Measurements from ENCODE around the gene BHLHA9.

Gene BHLHA9

GRCh38 chr17:1270210-1271029 lies at the start of gene BHLHA9:
BHLHA9 (plus strand) TSS chr17:1270444; CDS start chr17:1270564, 120 bp downstream.
- no peak within 1 kb of the TSS for H3K4me3 ChIP-seq (ENCODE audit: low read depth, low read length)
- TF ChIP-seq CTCF (IDR thresholded peaks at IDR 0.05; ENCODE audit: low read depth, low read length, missing control alignments): no peak
- no peak for DNase-seq (ENCODE audit: low read depth)
- in situ Hi-C loops (cut with HindIII; ENCODE audit: low sequenced_read_pairs): no loop called here

DNA sequence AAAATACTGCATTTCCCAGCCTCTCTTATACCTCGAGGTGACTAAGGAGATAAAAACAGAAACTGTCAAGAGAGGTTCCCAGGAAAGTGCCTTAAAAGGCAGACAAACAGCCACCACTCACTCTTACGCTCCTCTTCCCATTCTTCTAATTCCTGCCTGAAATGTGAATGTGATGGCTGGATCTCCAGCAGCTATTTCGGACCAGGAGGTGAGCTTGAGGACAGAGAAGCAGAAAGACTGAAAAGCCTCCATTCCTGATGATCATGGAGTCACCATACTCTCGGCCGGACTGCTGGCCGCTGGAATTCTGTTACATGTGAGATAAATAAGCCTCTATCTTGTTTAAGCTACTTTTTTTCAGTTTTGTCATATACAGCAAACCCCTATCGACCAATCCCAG lies 49.0 kb upstream of the BHLHA9 start:
- no peak for DNase-seq (ENCODE audit: low read depth)
- in situ Hi-C loops (cut with HindIII; ENCODE audit: low sequenced_read_pairs): no loop called here
- H3K4me3 ChIP-seq (ENCODE audit: low read depth, low read length): no peak overlapping the region
- no peak for TF ChIP-seq CTCF (IDR thresholded peaks at IDR 0.05; ENCODE audit: low read depth, low read length, missing control alignments)

DNA sequence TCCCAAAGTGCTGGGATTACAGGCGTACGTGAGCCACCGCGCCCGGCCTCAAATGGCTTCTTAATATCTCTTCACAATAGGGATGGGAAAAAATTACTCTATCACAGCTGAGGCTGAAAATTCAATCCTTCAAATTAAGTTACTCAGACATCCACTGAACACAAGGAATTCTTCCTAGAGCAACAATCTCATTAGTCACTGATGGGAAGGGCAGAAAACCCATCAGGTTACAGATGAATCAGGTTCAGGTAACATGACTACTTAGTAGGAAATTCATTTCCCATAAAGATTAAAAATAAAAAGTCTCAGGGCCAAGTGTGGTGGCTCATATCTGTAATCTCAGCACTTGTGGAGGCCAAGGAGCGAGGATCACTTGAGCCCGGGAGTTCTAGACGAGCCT lies 47.9 kb upstream of the BHLHA9 start:
- in situ Hi-C loops (cut with HindIII; ENCODE audit: low sequenced_read_pairs): no loop called here
- DNase-seq (ENCODE audit: low read depth): no peak
- no peak overlapping the region for H3K4me3 ChIP-seq (ENCODE audit: low read depth, low read length)
- no peak for TF ChIP-seq CTCF (IDR thresholded peaks at IDR 0.05; ENCODE audit: low read depth, low read length, missing control alignments)

- H3K4me3 ChIP-seq (ENCODE audit: low read depth, low read length): no peak overlapping the region
- TF ChIP-seq CTCF (IDR thresholded peaks at IDR 0.05; ENCODE audit: low read depth, low read length, missing control alignments): no peak
- DNase-seq (ENCODE audit: low read depth): no peak
- in situ Hi-C loops (cut with HindIII; ENCODE audit: low sequenced_read_pairs): no loop called here
These were observed 46.6 kb upstream of the BHLHA9 start for GRCh38 chr17:1223662-1224061.

- TF ChIP-seq CTCF (IDR thresholded peaks at IDR 0.05; ENCODE audit: low read depth, low read length, missing control alignments): no peak
- in situ Hi-C loops (cut with HindIII; ENCODE audit: low sequenced_read_pairs): no loop called here
- no peak overlapping the region for H3K4me3 ChIP-seq (ENCODE audit: low read depth, low read length)
- no peak for DNase-seq (ENCODE audit: low read depth)
These were observed 45.9 kb upstream of the BHLHA9 start for GRCh38 chr17:1224330-1224729.

DNA sequence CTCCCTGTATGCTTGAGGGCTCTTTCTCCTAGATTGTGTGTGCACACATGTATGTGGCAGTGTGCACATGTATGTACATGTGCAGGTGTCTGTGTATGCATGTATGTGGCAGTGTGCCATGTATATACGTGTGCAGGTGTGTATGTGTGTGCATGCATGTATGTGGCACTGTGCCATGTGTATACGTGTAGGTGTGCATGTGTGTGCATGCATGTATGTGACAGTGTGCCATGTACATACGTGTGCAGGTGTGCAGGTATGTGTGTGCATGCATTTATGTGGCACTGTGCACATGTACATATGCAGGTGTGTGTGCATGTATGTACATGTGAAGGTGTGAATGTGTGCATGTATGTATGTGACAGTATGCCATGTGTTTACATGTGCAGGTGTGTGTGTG lies 43.9 kb upstream of the BHLHA9 start:
- no peak for DNase-seq (ENCODE audit: low read depth)
- H3K4me3 ChIP-seq (ENCODE audit: low read depth, low read length): no peak overlapping the region
- in situ Hi-C loops (cut with HindIII; ENCODE audit: low sequenced_read_pairs): no loop called here
- no peak for TF ChIP-seq CTCF (IDR thresholded peaks at IDR 0.05; ENCODE audit: low read depth, low read length, missing control alignments)
